Effector memory CD4-positive, alpha-beta T cell (primary cell): ENCODE measurements around the gene SYT9.

ENCODE experiments used
- DNase-seq, 3 donors: peaks; one replicate each; pipeline ENCODE4 v3.0.0-alpha.2; 2020
- H3K27ac ChIP-seq: 2 replicates; pipeline ENCODE4 v1.7.0; 2013; ENCODE audit warnings: mild to moderate bottlenecking, low read length, moderate library complexity; ENCODE audit not compliant: insufficient read depth, poor library complexity, severe bottlenecking
- H3K27me3 ChIP-seq: replicated peaks from 2 replicates; pipeline ENCODE4 v1.7.0; 2013; ENCODE audit warnings: mild to moderate bottlenecking, low read length; ENCODE audit not compliant: insufficient read depth, control insufficient read depth, poor library complexity, severe bottlenecking
- H3K36me3 ChIP-seq: 2 replicates; pipeline ENCODE4 v1.7.0; 2013; ENCODE audit warnings: mild to moderate bottlenecking, low read length, moderate library complexity; ENCODE audit not compliant: control insufficient read depth, insufficient read depth
- H3K4me1 ChIP-seq: 2 replicates; pipeline ENCODE4 v1.7.0; 2013; ENCODE audit warnings: low read length, mild to moderate bottlenecking; ENCODE audit not compliant: control insufficient read depth, insufficient read depth, poor library complexity, severe bottlenecking
- H3K4me3 ChIP-seq: 2 replicates; pipeline ENCODE4 v1.7.0; 2013; ENCODE audit warnings: low read length, low read depth, mild to moderate bottlenecking; ENCODE audit not compliant: insufficient read depth, poor library complexity, severe bottlenecking
- H3K9me3 ChIP-seq: 2 replicates; pipeline ENCODE4 v1.7.0; 2013; ENCODE audit warnings: mild to moderate bottlenecking, low read length, moderate library complexity; ENCODE audit not compliant: control insufficient read depth

SYT9 gene

GRCh38 chr11:7480113-7480512 lies 228.4 kb downstream of the SYT9 start:
- Histone ChIP-seq H3K4me1 (no peaks in the 10 kb centered on the region), H3K27me3 (no peaks in the 10 kb centered on the region)
- DNase-seq, result no peak

GRCh38 chr11:7484131-7484530 lies 232.4 kb downstream of the SYT9 start:
- Histone ChIP-seq H3K36me3 (no peaks in the 10 kb centered on the region), H3K4me3 (no peak overlapping the region), H3K27ac (no peak overlapping the region), H3K27me3 (no peaks in the 10 kb centered on the region), H3K4me1 (no peaks in the 10 kb centered on the region), H3K9me3 (no peaks in the 10 kb centered on the region)
- no peak for DNase-seq

More at GRCh38 chr11:7480113-7480512, 228.4 kb downstream of the SYT9 start:
- Histone ChIP-seq H3K4me3 (no peak overlapping the region), H3K9me3 (no peaks in the 10 kb centered on the region), H3K36me3 (no peaks in the 10 kb centered on the region), H3K27ac (no peak overlapping the region)

- Histone ChIP-seq H3K4me1 (no peaks in the 10 kb centered on the region), H3K4me3 (no peak overlapping the region), H3K9me3 (no peaks in the 10 kb centered on the region), H3K36me3 (no peaks in the 10 kb centered on the region), H3K27ac (no peak overlapping the region), H3K27me3 (no peaks in the 10 kb centered on the region)
- no peak for DNase-seq
Observed at GRCh38 chr11:7484645-7485044, 232.9 kb downstream of the SYT9 start.

- no peaks in the 10 kb centered on the region for H3K9me3 ChIP-seq
- no peak for DNase-seq
- no peaks in the 10 kb centered on the region for H3K36me3 ChIP-seq
- H3K4me3 ChIP-seq, result no peak within 1 kb of the TSS
- H3K27ac ChIP-seq, result no peak within 1 kb of the TSS
- no peaks in the 10 kb centered on the region for H3K4me1 ChIP-seq
- no peaks in the 10 kb centered on the region for H3K27me3 ChIP-seq
Observed at GRCh38 chr11:7485186-7486097, 233.7 kb downstream of the SYT9 start, which contains the start of gene OLFML1. Gene OLFML1 (plus strand): TSS chr11:7485506. CDS start chr11:7485876, 370 bp downstream.

GRCh38 chr11:7486098-7486780 lies 234.5 kb downstream of the SYT9 start:
- no peak for DNase-seq
- Histone ChIP-seq H3K27me3 (no peaks in the 10 kb centered on the region), H3K4me3 (no peak overlapping the region), H3K36me3 (no peaks in the 10 kb centered on the region), H3K27ac (no peak overlapping the region), H3K4me1 (no peaks in the 10 kb centered on the region), H3K9me3 (no peaks in the 10 kb centered on the region)

- no peak overlapping the region for H3K27ac ChIP-seq
- H3K4me1 ChIP-seq, result no peaks in the 10 kb centered on the region
- H3K9me3 ChIP-seq, result no peaks in the 10 kb centered on the region
- no peaks in the 10 kb centered on the region for H3K27me3 ChIP-seq
- no peaks in the 10 kb centered on the region for H3K36me3 ChIP-seq
- no peak for DNase-seq
- no peak overlapping the region for H3K4me3 ChIP-seq
Observed at GRCh38 chr11:7486781-7487140, 235.1 kb downstream of the SYT9 start.

- Histone ChIP-seq H3K9me3 (no peaks in the 10 kb centered on the region), H3K27ac (no peak overlapping the region), H3K4me1 (no peaks in the 10 kb centered on the region), H3K4me3 (no peak overlapping the region), H3K27me3 (peaks cover 2% of the 10 kb centered on the region), H3K36me3 (no peaks in the 10 kb centered on the region)
- DNase-seq, result no peak
Observed at GRCh38 chr11:7487360-7487759, 235.7 kb downstream of the SYT9 start.

GRCh38 chr11:7488681-7489080 lies 237.0 kb downstream of the SYT9 start:
- no peak for DNase-seq
- no peaks in the 10 kb centered on the region for H3K4me1 ChIP-seq

GRCh38 chr11:7489376-7489775 lies 237.7 kb downstream of the SYT9 start:
- no peaks in the 10 kb centered on the region for H3K9me3 ChIP-seq
- H3K36me3 ChIP-seq, result no peaks in the 10 kb centered on the region
- H3K4me3 ChIP-seq, result no peak overlapping the region
- DNase-seq, result no peak
- peaks cover 2% of the 10 kb centered on the region for H3K27me3 ChIP-seq
- no peak overlapping the region for H3K27ac ChIP-seq
- no peaks in the 10 kb centered on the region for H3K4me1 ChIP-seq

More at GRCh38 chr11:7488681-7489080, 237.0 kb downstream of the SYT9 start:
- Histone ChIP-seq H3K4me3 (no peak overlapping the region), H3K27ac (no peak overlapping the region), H3K9me3 (no peaks in the 10 kb centered on the region), H3K36me3 (no peaks in the 10 kb centered on the region), H3K27me3 (peaks cover 2% of the 10 kb centered on the region)

GRCh38 chr11:7490054-7490453 lies 238.3 kb downstream of the SYT9 start:
- H3K4me1 ChIP-seq, result no peaks in the 10 kb centered on the region
- no peak for DNase-seq
- no peak overlapping the region for H3K27ac ChIP-seq
- H3K36me3 ChIP-seq, result no peaks in the 10 kb centered on the region
- peaks cover 2% of the 10 kb centered on the region for H3K27me3 ChIP-seq
- H3K9me3 ChIP-seq, result no peaks in the 10 kb centered on the region
- no peak overlapping the region for H3K4me3 ChIP-seq
